NK-92 (cell line): Measurements from ENCODE around the gene TAMALIN.

Experiments
- DNase-seq: peaks from one replicate; lab custom pipeline; 2025; ENCODE audit not compliant: unreplicated experiment; lab: John Stamatoyannopoulos, UW

Gene TAMALIN

GRCh38 chr12:51980809-51981127, 26.0 kb upstream of the TAMALIN start:
- no peak for DNase-seq

DNA sequence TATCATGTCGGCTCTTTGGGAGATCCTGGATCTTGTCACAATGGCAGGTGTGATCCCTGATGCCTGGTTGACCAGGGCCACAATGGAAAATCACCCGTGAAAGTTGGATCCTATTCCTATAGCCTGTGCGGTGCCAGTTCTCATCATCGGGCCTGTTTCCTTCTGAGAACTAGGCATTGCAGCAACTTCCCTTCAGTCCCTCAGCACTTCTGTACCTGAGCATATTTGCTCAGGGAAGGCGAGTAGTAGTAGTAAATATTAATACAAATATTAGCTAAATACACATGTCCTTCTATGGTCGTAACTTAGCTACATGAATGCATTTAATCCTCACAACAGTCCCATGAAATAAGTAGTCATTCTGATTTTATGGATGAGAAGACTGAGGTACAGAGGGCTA, 22.1 kb upstream of the TAMALIN start:
- no peak for DNase-seq

- DNase-seq, result no peak
Observed at GRCh38 chr12:51985154-51985835, 21.5 kb upstream of the TAMALIN start.

DNA sequence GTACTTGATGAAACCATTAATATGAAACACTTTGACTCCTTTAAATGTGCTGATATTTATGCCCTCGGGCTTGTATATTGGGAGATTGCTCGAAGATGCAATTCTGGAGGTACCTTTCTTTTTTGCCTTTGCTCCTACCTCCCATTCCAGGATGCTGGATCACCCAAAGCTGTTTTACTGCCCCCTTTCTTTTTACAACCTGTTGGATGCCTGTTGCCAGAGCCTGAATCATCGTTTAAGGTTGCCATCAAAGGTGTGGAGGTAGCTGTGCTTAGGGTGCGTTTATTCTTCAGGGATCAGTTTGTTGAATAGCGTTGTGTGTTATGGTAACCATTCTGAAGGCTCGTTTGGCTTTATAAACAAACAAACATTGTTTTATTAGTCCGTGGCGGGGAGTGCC, 19.9 kb upstream of the TAMALIN start:
- no peak for DNase-seq

GRCh38 chr12:51992246-51992645, 14.5 kb upstream of the TAMALIN start:
- no peak for DNase-seq

DNA sequence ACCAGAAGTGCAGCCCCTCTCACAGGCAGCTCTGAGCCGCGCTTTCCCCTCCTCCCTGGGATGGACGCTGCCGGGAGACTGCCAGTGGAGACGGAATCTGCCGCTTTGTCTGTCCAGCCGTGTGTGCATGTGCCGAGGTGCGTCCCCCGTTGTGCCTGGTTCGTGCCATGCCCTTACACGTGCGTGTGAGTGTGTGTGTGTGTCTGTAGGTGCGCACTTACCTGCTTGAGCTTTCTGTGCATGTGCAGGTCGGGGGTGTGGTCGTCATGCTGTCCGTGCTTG, 12.3 kb upstream of the TAMALIN start:
- no peak for DNase-seq

- no peak for DNase-seq
Observed at GRCh38 chr12:51994959-51995358, 11.8 kb upstream of the TAMALIN start.

DNA sequence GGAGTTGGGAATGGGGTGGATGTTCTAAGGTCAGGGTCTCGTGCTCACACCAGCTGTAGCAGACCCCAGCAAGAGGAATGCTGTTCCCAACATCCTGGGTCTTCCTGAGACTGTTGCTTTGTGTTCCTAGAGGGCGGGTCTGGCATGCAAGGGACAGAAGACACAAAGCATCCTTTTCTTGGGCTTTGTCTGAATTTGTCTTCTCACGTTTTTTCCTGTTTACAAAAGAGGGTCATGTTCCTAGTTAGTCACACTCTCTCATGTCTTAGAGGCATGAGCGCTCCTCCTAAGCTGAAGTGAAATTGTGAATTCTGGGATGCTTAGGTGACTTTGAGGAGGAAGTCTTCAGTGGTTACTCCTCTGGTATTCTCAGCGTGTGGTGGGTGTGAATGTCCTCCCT, 9.6 kb upstream of the TAMALIN start:
- DNase-seq, result no peak

DNA sequence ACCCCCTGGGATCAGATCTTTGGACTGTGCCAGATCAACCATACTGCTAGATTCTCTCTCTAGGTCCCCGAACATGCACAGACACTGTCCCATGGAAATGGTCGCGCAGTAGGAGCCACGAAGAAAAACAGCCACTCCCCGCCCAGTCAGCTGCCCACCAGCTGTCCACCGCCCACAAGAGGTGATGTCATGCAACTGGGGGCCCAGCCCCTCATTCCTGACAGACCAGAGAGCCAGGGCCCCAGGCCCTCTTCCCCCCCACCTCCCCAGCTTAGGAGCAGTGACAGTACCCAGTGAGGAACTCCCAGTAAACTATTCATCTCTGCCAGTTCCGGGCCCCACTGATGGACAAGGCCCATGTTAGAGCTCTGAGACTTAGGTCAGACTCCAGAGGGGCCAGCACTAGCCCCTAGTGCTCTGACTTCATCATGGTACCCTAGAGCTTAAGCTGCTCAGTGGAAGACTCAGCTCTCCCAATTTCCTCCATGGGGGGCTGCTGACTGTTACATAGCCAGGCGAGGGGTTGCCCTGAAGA, 3.7 kb upstream of the TAMALIN start:
- DNase-seq, result no peak

DNA sequence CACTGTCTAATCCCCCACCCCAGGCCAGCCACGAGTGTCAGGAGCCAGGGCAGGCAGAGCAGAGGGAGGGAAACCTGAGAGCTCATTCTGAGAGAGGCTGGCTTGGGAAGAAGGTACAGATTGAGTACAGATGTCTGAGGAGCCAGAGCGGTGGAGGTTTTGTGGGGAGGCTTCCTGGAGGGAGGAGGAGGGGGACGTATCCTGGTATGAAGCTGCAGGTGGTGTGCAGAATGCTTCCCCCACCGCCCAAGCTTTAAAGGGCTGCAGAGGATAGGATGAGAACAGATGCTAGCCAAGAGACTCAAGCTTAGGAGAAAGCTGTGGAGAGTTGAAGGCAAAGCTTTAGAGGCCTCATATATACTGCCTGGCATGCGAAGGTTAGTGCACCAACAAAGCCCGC, 3.2 kb upstream of the TAMALIN start:
- DNase-seq, result no peak

- DNase-seq, result no peak
Observed at GRCh38 chr12:52004042-52004648, 2.6 kb upstream of the TAMALIN start.

GRCh38 chr12:52005218-52005902, 1.4 kb upstream of the TAMALIN start:
- DNase-seq, result no peak

- DNase-seq, result no peak
Observed at GRCh38 chr12:52005903-52006703, 643 bp upstream of the TAMALIN start.

GRCh38 chr12:52007158-52007921, 594 bp downstream of the TAMALIN start:
- DNase-seq, result no peak

DNA sequence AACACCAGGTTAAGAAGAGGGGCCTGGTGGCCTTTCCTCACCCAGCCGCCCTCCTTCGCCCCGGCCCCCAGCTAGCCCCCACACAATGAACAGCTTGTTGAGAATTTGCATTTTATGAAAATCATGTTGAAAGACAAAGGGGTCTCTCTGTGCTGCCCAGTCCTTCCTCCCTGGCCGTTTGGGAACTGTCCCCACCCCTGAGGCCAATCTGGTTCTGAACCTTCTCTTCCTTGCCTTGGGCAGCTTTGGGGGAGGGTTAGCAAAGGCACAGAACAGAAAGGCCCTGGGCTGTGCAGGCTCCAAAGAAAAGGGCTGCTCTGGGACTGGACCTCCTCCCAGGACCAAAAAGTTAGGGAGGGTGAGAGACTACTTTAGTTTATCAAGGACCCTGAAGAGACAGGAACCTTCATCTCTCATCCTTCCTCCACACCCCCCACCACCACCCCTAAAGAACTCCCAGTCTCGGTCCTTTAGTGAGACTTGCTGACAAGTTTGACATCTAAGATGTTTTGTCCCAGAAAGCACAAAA, 1.3 kb downstream of the TAMALIN start:
- no peak for DNase-seq

DNA sequence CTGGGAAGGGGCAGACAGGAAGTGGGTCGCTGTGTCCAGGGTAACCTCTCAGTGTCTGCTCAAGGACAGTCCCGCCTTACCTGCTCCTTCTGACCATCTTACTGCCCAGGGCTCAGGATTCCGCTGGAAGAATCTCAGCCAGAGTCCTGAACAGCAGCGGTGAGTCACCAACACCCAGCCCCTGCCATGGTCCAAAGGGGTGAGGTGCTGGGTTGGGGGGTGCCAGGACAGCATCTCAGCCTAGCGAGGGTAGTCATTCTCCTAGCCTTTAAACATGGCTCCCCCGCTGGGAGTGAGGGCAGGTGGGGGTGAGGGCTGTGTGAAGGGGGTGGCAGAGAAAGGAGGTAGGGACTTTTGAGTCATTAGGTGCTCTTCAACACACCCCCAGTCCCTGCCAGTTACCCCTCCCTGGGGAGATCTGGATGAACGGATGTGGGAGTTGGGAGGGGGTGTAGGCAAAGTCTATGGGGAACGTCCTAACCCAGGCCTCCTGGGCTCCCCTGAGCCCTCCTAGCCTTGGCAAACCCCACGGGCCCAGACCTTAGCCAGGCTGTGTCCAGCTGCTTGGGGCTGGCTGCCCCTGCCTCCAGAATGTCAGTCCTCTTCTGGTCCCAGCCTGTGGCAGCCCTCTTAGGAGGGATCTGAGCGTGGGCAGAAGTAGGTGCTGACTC, 2.5 kb downstream of the TAMALIN start:
- no peak for DNase-seq

- DNase-seq, result no peak
Observed at GRCh38 chr12:52010152-52010622, 3.4 kb downstream of the TAMALIN start.

- DNase-seq, result no peak
Observed at GRCh38 chr12:52010692-52011601, 4.2 kb downstream of the TAMALIN start.

DNA sequence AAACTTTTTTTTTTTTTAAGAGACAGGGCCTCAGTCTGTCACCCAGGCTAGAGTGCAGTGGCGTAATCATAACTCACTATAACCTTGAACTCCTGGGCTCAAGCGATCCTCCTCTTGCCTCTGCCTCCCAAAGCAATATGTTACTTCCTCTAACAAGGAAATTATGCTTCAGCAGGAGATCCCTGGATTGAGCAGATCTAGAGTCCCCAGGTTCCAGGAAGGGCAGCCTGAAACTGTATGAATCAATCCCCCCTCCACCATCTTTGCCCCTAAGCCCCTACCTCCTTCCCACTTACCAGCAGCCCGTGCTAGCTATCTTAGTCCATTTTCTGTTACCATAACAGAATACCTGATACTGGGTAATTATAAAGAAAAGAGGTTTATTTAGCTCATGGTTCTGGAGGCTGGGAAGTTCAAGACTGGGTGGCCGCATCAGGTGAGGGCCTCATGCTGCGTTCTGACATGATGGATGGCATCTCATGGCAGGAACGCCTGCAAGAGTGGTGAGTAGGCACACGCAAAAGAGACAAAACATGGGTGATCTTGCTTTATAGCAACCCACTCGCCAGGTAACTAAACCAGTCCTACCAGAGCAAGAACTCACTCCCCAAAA, 5.0 kb downstream of the TAMALIN start:
- DNase-seq, result no peak
